Activated CD8-positive, alpha-beta T cell treated with anti-CD3 and anti-CD28 coated beads for 36 hours (primary cell): Measurements from ENCODE around the gene DPP6. TPM values are rescaled to one million over a fixed set of nuclear protein-coding genes. Genes with fewer than 3 reads are reported as not detected.

Experiments
- ATAC-seq: fragments of 200-7000 bp; cut with Tn5 transposase; one replicate; pipeline ENCODE4 v1.10.0; 2021; ENCODE audit warnings: mild to moderate bottlenecking, moderate library complexity
- CTCF ChIA-PET: fragments of 350-600 bp; sonication (Branson Sonifier 250); formaldehyde crosslinking; loops from one replicate; lab custom pipeline; 2021; ENCODE audit warnings: antibody characterized with exemption; lab: Charles Lee
- POLR2A ChIA-PET: fragments of 350-600 bp; sonication (Branson Sonifier 250); formaldehyde crosslinking; loops from one replicate; lab custom pipeline; 2021; ENCODE audit warnings: antibody characterized with exemption; lab: Charles Lee
- DNase-seq: peaks from one replicate; pipeline ENCODE4 v3.0.0-alpha.2; 2020
- H3K27ac Mint-ChIP-seq: one replicate; pipeline ENCODE4 v1.8.0; 2021; ENCODE audit warnings: mild to moderate bottlenecking, mixed read lengths
- H3K27me3 Mint-ChIP-seq: one replicate; pipeline ENCODE4 v1.8.0; 2021; ENCODE audit warnings: mixed read lengths
- H3K36me3 Mint-ChIP-seq: one replicate; pipeline ENCODE4 v1.8.0; 2021; ENCODE audit warnings: low read depth, mixed read lengths
- H3K4me1 Mint-ChIP-seq: one replicate; pipeline ENCODE4 v1.8.0; 2021; ENCODE audit warnings: low read depth, mixed read lengths
- H3K4me3 Mint-ChIP-seq: one replicate; pipeline ENCODE4 v1.8.0; 2021; ENCODE audit warnings: mild to moderate bottlenecking, moderate library complexity, mixed read lengths
- H3K9me3 Mint-ChIP-seq: one replicate; pipeline ENCODE4 v1.8.0; 2021; ENCODE audit warnings: mixed read lengths
- CTCF ChIP-seq: fragments of 200-600 bp; IDR thresholded peaks from one replicate; pipeline ENCODE4 v1.8.0; 2022; ENCODE audit warnings: antibody characterized with exemption, mild to moderate bottlenecking
- intact Hi-C: fragments of 100-400 bp; cut with micrococcal nuclease; formaldehyde crosslinking; loops from one replicate; pipeline ENCODE4 v1.10.0; 2022
- total RNA-seq, 2 experiments: library from RNA; stranded (reverse); gene quantifications; one replicate each; pipeline ENCODE4 v1.2.3, GENCODE V29; 2021

The DPP6 gene
- total RNA-seq, 2 experiments from 2014 or later: not detected

GRCh38 chr7:154881026-154881425 is 828.8 kb downstream of the DPP6 start:
- peaks cover 2% of the 10 kb centered on the region for H3K27me3 Mint-ChIP-seq
- intact Hi-C loops: no loop called here
- H3K36me3 Mint-ChIP-seq: no peaks in the 10 kb centered on the region
- ChIA-PET POLR2A (no interaction called here), CTCF (interaction anchor here (1.0 kb wide), 1 partner anchor 46 kb away, joined by 3 read pairs; no protein-coding TSS in a partner anchor)
- no peak overlapping the region for H3K4me3 Mint-ChIP-seq
- H3K27ac Mint-ChIP-seq: no peak overlapping the region
- no peak for TF ChIP-seq CTCF
- no peak for DNase-seq
- no peak for ATAC-seq
- no peaks in the 10 kb centered on the region for H3K9me3 Mint-ChIP-seq
- no peaks in the 10 kb centered on the region for H3K4me1 Mint-ChIP-seq

- Mint-ChIP-seq H3K9me3 (no peaks in the 10 kb centered on the region), H3K4me1 (no peaks in the 10 kb centered on the region), H3K4me3 (no peak overlapping the region), H3K27ac (no peak overlapping the region), H3K27me3 (no peaks in the 10 kb centered on the region), H3K36me3 (no peaks in the 10 kb centered on the region)
- ATAC-seq: no peak
- intact Hi-C loops: no loop called here
- TF ChIP-seq CTCF: no peak
- ChIA-PET POLR2A (no interaction called here), CTCF (interaction anchor here (1.0 kb wide), 1 partner anchor 46 kb away, joined by 3 read pairs; no protein-coding TSS in a partner anchor)
- DNase-seq: no peak
These were observed 829.3 kb downstream of the DPP6 start for GRCh38 chr7:154881526-154881925.

GRCh38 chr7:154882931-154883474 is 830.8 kb downstream of the DPP6 start:
- H3K4me3 Mint-ChIP-seq: no peak overlapping the region
- POLR2A ChIA-PET: no interaction called here

GRCh38 chr7:154884348-154884920 is 832.2 kb downstream of the DPP6 start:
- Mint-ChIP-seq H3K36me3 (no peaks in the 10 kb centered on the region), H3K4me1 (no peaks in the 10 kb centered on the region), H3K27me3 (peaks cover 3% of the 10 kb centered on the region), H3K27ac (no peak overlapping the region), H3K9me3 (peaks cover 2% of the 10 kb centered on the region), H3K4me3 (no peak overlapping the region)
- ATAC-seq (no peak), DNase-seq (no peak)
- ChIA-PET CTCF (no interaction called here), POLR2A (no interaction called here)
- TF ChIP-seq CTCF: no peak
- intact Hi-C loops: no loop called here

More at GRCh38 chr7:154882931-154883474, 830.8 kb downstream of the DPP6 start:
- no peaks in the 10 kb centered on the region for H3K36me3 Mint-ChIP-seq
- no peaks in the 10 kb centered on the region for H3K4me1 Mint-ChIP-seq
- no peaks in the 10 kb centered on the region for H3K9me3 Mint-ChIP-seq
- no peak for TF ChIP-seq CTCF
- intact Hi-C loops: no loop called here
- H3K27ac Mint-ChIP-seq: no peak overlapping the region
- no peak for DNase-seq
- CTCF ChIA-PET: no interaction called here
- no peak for ATAC-seq
- H3K27me3 Mint-ChIP-seq: peaks cover 2% of the 10 kb centered on the region

- CTCF ChIA-PET: no interaction called here
- DNase-seq: no peak
- H3K27me3 Mint-ChIP-seq: peaks cover 3% of the 10 kb centered on the region
- POLR2A ChIA-PET: no interaction called here
- no peaks in the 10 kb centered on the region for H3K4me1 Mint-ChIP-seq
- intact Hi-C loops: no loop called here
- no peak overlapping the region for H3K27ac Mint-ChIP-seq
- no peak for ATAC-seq
- no peak for TF ChIP-seq CTCF
- no peaks in the 10 kb centered on the region for H3K36me3 Mint-ChIP-seq
- no peak overlapping the region for H3K4me3 Mint-ChIP-seq
- H3K9me3 Mint-ChIP-seq: peaks cover 2% of the 10 kb centered on the region
These were observed 834.4 kb downstream of the DPP6 start for GRCh38 chr7:154886591-154886990.
